Measurements from ENCODE around the gene YY1. TPM values are rescaled to one million over a fixed set of nuclear protein-coding genes. Genes with fewer than 3 reads are reported as not detected.
A peak's percentile ranks its signal among the peaks of the same experiment; 100 is the strongest.

Gene YY1
- total and polyA plus RNA-seq, 9 of the 15 experiments (the other 6 are each of a cell fraction or from before 2014, with no cell fraction given) = 20.8 to 74.2 (median 46.7) TPM

DNA sequence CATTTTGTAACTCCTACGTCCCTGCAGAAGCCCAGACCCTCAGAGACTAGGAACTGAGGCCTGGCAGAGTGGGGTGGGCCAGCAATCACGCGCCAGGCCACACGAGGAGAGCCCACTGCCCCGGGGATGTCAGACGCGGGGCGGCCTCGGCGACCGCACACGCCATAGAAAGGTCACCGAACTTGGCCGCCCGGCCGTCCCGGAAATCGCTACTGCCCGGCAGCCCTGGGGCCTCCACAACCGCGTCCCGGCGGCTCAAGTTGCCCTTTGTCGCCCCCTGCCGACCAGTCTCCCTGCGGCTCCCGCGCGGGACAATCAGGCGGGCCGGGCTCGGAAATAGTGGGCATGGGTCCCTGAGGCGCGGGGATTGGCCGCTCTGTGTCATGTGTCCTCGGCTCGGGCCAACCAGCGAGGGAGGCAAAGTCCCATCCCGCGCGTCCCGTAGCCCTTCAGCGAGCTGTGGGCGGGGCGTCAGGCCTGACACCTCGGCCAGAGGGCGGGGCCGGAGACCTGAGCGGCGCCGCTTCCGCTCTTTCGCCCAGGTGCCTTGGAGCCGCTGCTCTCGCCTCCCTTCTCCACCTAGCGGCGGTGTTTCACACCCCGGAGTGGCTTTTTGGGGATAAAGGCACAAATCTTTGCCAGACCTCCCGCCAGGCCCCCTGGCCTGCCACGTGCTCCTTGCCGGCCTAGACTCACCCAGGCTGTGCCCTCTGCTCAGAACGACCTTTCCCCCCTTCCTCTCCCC, 46.1 kb upstream of the YY1 start (continued):
- TF ChIP-seq, protein P1, sequence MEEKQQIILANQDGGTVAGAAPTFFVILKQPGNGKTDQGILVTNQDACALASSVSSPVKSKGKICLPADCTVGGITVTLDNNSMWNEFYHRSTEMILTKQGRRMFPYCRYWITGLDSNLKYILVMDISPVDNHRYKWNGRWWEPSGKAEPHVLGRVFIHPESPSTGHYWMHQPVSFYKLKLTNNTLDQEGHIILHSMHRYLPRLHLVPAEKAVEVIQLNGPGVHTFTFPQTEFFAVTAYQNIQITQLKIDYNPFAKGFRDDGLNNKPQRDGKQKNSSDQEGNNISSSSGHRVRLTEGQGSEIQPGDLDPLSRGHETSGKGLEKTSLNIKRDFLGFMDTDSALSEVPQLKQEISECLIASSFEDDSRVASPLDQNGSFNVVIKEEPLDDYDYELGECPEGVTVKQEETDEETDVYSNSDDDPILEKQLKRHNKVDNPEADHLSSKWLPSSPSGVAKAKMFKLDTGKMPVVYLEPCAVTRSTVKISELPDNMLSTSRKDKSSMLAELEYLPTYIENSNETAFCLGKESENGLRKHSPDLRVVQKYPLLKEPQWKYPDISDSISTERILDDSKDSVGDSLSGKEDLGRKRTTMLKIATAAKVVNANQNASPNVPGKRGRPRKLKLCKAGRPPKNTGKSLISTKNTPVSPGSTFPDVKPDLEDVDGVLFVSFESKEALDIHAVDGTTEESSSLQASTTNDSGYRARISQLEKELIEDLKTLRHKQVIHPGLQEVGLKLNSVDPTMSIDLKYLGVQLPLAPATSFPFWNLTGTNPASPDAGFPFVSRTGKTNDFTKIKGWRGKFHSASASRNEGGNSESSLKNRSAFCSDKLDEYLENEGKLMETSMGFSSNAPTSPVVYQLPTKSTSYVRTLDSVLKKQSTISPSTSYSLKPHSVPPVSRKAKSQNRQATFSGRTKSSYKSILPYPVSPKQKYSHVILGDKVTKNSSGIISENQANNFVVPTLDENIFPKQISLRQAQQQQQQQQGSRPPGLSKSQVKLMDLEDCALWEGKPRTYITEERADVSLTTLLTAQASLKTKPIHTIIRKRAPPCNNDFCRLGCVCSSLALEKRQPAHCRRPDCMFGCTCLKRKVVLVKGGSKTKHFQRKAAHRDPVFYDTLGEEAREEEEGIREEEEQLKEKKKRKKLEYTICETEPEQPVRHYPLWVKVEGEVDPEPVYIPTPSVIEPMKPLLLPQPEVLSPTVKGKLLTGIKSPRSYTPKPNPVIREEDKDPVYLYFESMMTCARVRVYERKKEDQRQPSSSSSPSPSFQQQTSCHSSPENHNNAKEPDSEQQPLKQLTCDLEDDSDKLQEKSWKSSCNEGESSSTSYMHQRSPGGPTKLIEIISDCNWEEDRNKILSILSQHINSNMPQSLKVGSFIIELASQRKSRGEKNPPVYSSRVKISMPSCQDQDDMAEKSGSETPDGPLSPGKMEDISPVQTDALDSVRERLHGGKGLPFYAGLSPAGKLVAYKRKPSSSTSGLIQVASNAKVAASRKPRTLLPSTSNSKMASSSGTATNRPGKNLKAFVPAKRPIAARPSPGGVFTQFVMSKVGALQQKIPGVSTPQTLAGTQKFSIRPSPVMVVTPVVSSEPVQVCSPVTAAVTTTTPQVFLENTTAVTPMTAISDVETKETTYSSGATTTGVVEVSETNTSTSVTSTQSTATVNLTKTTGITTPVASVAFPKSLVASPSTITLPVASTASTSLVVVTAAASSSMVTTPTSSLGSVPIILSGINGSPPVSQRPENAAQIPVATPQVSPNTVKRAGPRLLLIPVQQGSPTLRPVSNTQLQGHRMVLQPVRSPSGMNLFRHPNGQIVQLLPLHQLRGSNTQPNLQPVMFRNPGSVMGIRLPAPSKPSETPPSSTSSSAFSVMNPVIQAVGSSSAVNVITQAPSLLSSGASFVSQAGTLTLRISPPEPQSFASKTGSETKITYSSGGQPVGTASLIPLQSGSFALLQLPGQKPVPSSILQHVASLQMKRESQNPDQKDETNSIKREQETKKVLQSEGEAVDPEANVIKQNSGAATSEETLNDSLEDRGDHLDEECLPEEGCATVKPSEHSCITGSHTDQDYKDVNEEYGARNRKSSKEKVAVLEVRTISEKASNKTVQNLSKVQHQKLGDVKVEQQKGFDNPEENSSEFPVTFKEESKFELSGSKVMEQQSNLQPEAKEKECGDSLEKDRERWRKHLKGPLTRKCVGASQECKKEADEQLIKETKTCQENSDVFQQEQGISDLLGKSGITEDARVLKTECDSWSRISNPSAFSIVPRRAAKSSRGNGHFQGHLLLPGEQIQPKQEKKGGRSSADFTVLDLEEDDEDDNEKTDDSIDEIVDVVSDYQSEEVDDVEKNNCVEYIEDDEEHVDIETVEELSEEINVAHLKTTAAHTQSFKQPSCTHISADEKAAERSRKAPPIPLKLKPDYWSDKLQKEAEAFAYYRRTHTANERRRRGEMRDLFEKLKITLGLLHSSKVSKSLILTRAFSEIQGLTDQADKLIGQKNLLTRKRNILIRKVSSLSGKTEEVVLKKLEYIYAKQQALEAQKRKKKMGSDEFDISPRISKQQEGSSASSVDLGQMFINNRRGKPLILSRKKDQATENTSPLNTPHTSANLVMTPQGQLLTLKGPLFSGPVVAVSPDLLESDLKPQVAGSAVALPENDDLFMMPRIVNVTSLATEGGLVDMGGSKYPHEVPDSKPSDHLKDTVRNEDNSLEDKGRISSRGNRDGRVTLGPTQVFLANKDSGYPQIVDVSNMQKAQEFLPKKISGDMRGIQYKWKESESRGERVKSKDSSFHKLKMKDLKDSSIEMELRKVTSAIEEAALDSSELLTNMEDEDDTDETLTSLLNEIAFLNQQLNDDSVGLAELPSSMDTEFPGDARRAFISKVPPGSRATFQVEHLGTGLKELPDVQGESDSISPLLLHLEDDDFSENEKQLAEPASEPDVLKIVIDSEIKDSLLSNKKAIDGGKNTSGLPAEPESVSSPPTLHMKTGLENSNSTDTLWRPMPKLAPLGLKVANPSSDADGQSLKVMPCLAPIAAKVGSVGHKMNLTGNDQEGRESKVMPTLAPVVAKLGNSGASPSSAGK (IDR thresholded peaks at IDR 0.05) = peak; percentile 67
- TF ChIP-seq TRIM28 (IDR thresholded peaks at IDR 0.05) (no peak), ZNF584 (CRISPR knock-in tag; IDR thresholded peaks at IDR 0.05; ENCODE audit: low read depth) (0 out of 2 replicates have a peak, but pooled peaks have one; percentile 50), IRF2 (CRISPR knock-in tag; IDR thresholded peaks at IDR 0.05) (no peak), ZBTB17 (CRISPR knock-in tag; IDR thresholded peaks at IDR 0.05) (0 out of 2 replicates have a peak, but pooled peaks have one; percentile 9), SMC3 (conservative IDR thresholded peaks at IDR 0.05; ENCODE audit: insufficient read depth, low read depth, low read length) (peak; percentile 73), NFIC (IDR thresholded peaks at IDR 0.05) (no peak)
- TF ChIP-seq, protein P2, sequence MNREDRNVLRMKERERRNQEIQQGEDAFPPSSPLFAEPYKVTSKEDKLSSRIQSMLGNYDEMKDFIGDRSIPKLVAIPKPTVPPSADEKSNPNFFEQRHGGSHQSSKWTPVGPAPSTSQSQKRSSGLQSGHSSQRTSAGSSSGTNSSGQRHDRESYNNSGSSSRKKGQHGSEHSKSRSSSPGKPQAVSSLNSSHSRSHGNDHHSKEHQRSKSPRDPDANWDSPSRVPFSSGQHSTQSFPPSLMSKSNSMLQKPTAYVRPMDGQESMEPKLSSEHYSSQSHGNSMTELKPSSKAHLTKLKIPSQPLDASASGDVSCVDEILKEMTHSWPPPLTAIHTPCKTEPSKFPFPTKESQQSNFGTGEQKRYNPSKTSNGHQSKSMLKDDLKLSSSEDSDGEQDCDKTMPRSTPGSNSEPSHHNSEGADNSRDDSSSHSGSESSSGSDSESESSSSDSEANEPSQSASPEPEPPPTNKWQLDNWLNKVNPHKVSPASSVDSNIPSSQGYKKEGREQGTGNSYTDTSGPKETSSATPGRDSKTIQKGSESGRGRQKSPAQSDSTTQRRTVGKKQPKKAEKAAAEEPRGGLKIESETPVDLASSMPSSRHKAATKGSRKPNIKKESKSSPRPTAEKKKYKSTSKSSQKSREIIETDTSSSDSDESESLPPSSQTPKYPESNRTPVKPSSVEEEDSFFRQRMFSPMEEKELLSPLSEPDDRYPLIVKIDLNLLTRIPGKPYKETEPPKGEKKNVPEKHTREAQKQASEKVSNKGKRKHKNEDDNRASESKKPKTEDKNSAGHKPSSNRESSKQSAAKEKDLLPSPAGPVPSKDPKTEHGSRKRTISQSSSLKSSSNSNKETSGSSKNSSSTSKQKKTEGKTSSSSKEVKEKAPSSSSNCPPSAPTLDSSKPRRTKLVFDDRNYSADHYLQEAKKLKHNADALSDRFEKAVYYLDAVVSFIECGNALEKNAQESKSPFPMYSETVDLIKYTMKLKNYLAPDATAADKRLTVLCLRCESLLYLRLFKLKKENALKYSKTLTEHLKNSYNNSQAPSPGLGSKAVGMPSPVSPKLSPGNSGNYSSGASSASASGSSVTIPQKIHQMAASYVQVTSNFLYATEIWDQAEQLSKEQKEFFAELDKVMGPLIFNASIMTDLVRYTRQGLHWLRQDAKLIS (CRISPR knock-in tag; IDR thresholded peaks at IDR 0.05) = peak; percentile 76
- TF ChIP-seq, protein P3, sequence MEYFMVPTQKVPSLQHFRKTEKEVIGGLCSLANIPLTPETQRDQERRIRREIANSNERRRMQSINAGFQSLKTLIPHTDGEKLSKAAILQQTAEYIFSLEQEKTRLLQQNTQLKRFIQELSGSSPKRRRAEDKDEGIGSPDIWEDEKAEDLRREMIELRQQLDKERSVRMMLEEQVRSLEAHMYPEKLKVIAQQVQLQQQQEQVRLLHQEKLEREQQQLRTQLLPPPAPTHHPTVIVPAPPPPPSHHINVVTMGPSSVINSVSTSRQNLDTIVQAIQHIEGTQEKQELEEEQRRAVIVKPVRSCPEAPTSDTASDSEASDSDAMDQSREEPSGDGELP (CRISPR knock-in tag; IDR thresholded peaks at IDR 0.05; ENCODE audit: borderline replicate concordance) = peak; percentile 89
- TF ChIP-seq, protein P4, sequence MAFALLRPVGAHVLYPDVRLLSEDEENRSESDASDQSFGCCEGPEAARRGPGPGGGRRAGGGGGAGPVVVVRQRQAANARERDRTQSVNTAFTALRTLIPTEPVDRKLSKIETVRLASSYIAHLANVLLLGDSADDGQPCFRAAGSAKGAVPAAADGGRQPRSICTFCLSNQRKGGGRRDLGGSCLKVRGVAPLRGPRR (CRISPR knock-in tag; IDR thresholded peaks at IDR 0.05) = no peak
